ENCODE data around the gene LRRC63. TPM values are rescaled to one million over a fixed set of nuclear protein-coding genes. Genes with fewer than 3 reads are reported as not detected.

Gene LRRC63
- total RNA-seq, 1 experiment from 2014 or later, result 0.38 TPM

DNA sequence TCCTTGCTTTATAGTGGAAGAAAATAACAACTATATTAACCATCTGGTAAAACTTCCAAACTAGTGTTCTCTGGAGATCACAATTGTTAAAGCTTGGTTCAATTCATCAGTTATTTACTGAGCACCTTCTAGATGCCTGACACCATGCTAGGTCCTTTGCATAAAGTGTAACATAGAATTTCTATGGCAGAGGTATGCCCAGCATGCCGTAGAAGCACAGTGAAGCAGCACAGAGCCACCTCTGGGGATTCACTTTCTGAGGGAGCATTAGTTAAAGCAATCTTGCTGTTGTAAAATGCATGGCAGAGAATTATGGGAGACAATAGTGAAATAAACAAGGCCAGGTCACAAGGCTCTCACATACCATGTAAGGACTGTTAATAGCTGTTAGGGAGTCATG lies 75.2 kb downstream of the LRRC63 start:
- Mint-ChIP-seq H3K4me3 (ENCODE audit: low read depth, unreplicated experiment) (no peak overlapping the region), H3K36me3 (ENCODE audit: insufficient read depth, unreplicated experiment) (no peaks in the 10 kb centered on the region), H3K27me3 (ENCODE audit: unreplicated experiment) (no peaks in the 10 kb centered on the region), H3K4me1 (ENCODE audit: low read depth, unreplicated experiment) (no peaks in the 10 kb centered on the region), H3K9me3 (ENCODE audit: low read depth, unreplicated experiment) (no peaks in the 10 kb centered on the region), H3K27ac (ENCODE audit: unreplicated experiment) (no peak overlapping the region)
- TF ChIP-seq, protein P1, sequence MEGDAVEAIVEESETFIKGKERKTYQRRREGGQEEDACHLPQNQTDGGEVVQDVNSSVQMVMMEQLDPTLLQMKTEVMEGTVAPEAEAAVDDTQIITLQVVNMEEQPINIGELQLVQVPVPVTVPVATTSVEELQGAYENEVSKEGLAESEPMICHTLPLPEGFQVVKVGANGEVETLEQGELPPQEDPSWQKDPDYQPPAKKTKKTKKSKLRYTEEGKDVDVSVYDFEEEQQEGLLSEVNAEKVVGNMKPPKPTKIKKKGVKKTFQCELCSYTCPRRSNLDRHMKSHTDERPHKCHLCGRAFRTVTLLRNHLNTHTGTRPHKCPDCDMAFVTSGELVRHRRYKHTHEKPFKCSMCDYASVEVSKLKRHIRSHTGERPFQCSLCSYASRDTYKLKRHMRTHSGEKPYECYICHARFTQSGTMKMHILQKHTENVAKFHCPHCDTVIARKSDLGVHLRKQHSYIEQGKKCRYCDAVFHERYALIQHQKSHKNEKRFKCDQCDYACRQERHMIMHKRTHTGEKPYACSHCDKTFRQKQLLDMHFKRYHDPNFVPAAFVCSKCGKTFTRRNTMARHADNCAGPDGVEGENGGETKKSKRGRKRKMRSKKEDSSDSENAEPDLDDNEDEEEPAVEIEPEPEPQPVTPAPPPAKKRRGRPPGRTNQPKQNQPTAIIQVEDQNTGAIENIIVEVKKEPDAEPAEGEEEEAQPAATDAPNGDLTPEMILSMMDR (IDR thresholded peaks at IDR 0.05; ENCODE audit: unreplicated experiment), result no peak
- DNase-seq, result no peak
- CTCF ChIA-PET, result interaction anchor here (0.6 kb wide), 1 partner anchor 854 kb away, joined by 3 read pairs; no protein-coding TSS in a partner anchor
- intact Hi-C loops (cut with micrococcal nuclease; ENCODE audit: unreplicated experiment), result loop anchor here (5.0 kb wide), 1 partner anchor 125 kb away; no protein-coding TSS in a partner anchor
- BruUV-seq (replicated peaks), result no TSS peak

DNA sequence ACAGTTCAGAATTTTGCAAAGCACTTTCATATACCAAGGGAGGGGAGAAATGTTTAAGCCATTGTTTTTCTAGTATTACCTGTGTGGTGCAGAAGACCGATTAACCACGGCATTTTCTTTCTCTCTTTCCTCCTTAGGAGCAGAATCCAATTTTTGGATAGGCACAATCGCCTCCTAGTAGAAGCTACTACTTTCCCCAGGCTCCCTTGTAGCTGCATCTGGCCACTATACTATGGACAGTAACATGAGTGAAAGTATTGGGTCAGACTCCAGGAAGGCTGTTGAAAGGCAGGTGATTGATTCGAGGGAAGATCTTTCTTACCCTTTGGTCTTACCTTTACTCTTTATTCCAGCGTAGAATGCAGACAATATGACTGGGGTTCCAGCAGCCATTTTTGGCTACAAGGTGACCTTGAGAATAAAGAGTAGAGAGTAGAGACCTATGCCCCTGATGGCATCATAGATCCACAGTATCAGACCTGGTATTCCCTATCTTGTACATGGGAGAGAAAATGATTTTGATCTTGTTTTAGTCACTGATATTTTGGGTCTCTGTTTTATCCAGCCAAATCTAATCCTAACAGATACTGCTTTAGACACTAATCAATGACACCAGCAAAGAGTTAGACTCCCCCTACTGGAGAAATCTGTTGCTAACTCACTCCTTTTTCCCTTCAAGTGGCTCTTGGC lies 77.0 kb downstream of the LRRC63 start:
- Mint-ChIP-seq H3K4me1 (ENCODE audit: low read depth, unreplicated experiment) (no peaks in the 10 kb centered on the region), H3K27ac (ENCODE audit: unreplicated experiment) (no peak overlapping the region), H3K9me3 (ENCODE audit: low read depth, unreplicated experiment) (no peaks in the 10 kb centered on the region), H3K36me3 (ENCODE audit: insufficient read depth, unreplicated experiment) (no peaks in the 10 kb centered on the region), H3K4me3 (ENCODE audit: low read depth, unreplicated experiment) (no peak overlapping the region), H3K27me3 (ENCODE audit: unreplicated experiment) (peaks cover 7% of the 10 kb centered on the region)
- DNase-seq, result peak; percentile 15
- intact Hi-C loops (cut with micrococcal nuclease; ENCODE audit: unreplicated experiment), result loop anchor here (5.0 kb wide), 1 partner anchor 126 kb away; no protein-coding TSS in a partner anchor
- CTCF ChIA-PET, result no interaction called here
- TF ChIP-seq, protein P1 (IDR thresholded peaks at IDR 0.05; ENCODE audit: unreplicated experiment), result peak; percentile 37
- BruUV-seq (replicated peaks), result no TSS peak

DNA sequence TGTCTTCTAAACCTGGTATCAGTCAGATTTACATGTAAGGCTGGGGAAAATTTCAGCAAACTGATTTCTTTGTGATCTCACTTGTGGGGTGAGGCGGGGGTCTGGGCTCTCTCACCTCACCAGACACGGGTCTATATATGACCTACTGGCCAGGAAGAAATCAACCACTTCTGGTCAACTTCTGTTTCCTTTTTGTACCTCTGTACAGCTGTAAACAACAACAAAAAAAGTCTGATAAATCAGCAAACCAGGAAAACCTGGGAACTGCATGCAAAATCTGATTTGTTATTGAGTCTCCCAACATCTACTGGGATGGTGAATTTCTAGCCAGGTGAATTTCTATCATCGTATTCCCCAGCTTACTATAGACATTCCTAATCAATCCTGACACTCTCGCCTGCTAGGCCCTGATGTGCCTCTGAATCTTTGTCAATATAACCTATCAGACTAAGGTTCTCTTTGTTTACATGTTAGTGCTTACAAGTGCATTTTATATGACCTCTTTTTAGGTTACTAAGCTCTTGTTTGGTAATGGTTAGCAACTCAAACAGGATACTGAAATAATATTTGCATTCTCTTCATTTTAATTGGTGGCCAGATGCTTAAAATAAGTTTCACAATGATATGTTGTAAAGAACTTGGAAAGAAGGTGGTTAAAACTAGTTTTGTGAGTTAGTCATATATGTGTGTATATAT lies 77.7 kb downstream of the LRRC63 start:
- Mint-ChIP-seq H3K4me3 (ENCODE audit: low read depth, unreplicated experiment) (no peak overlapping the region), H3K4me1 (ENCODE audit: low read depth, unreplicated experiment) (no peaks in the 10 kb centered on the region), H3K36me3 (ENCODE audit: insufficient read depth, unreplicated experiment) (no peaks in the 10 kb centered on the region), H3K27me3 (ENCODE audit: unreplicated experiment) (peaks cover 7% of the 10 kb centered on the region), H3K9me3 (ENCODE audit: low read depth, unreplicated experiment) (no peaks in the 10 kb centered on the region), H3K27ac (ENCODE audit: unreplicated experiment) (no peak overlapping the region)
- CTCF ChIA-PET, result no interaction called here
- TF ChIP-seq, protein P1 (IDR thresholded peaks at IDR 0.05; ENCODE audit: unreplicated experiment), result no peak
- no peak for DNase-seq
- intact Hi-C loops (cut with micrococcal nuclease; ENCODE audit: unreplicated experiment), result loop anchor here (5.0 kb wide), 1 partner anchor 127 kb away; no protein-coding TSS in a partner anchor
- no TSS peak for BruUV-seq (replicated peaks)

DNA sequence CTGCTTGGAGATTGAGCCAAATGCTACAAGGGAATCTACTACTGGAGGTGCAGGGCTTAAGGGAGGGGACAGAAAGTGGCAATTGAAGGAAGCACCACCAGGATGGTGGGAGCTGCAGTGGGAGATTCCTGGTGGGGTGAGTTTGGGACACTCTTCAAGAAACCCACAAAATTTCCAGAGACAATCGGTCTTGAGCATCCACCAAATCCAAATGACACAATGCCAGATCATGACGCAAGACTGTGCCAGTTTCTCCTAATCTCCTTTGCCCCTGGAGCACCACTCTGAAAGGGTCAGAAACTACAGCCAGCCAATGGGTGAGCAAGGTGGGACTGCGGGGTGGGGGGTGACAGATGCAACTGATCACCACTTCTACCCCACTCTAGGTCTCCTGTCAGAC lies 78.7 kb downstream of the LRRC63 start:
- Mint-ChIP-seq H3K27me3 (ENCODE audit: unreplicated experiment) (peaks cover 7% of the 10 kb centered on the region), H3K9me3 (ENCODE audit: low read depth, unreplicated experiment) (no peaks in the 10 kb centered on the region), H3K27ac (ENCODE audit: unreplicated experiment) (no peak overlapping the region), H3K4me3 (ENCODE audit: low read depth, unreplicated experiment) (no peak overlapping the region), H3K4me1 (ENCODE audit: low read depth, unreplicated experiment) (no peaks in the 10 kb centered on the region), H3K36me3 (ENCODE audit: insufficient read depth, unreplicated experiment) (no peaks in the 10 kb centered on the region)
- CTCF ChIA-PET, result no interaction called here
- BruUV-seq (replicated peaks), result no TSS peak
- intact Hi-C loops (cut with micrococcal nuclease; ENCODE audit: unreplicated experiment), result no loop called here
- DNase-seq, result no peak
- TF ChIP-seq, protein P1 (IDR thresholded peaks at IDR 0.05; ENCODE audit: unreplicated experiment), result no peak

Measured in Calu3 (cell line).